Measurements from ENCODE around the gene C19orf85.

The C19orf85 gene

DNA sequence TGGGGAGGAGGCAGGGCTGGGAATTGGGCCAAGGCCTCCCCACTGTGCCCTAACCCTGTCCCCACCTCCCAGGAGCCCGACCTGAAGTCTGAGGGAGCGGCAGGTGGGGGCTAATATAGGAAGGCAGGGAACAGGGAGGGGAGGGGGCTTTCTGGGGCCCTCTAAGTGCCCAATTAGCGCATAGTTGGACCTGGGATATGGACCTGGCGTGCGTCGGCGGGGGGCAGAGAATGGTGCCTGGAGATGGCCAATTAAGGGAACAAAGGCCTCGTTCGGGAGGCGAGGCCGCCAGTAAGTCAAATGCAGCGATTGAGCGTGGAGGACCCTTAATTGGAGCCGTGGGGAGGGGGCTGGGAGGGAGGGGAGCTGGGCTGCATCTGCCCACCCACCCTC lies at the start of gene C19orf85:
Gene C19orf85 (minus strand): TSS at position 90 of the 393 bp plus-strand sequence. CDS start 197 bp downstream, outside the sequence.
- no peak within 1 kb of the TSS for H3K4me3 ChIP-seq (replicated peaks; ENCODE audit: low read depth, low read length)
- TF ChIP-seq CTCF (IDR thresholded peaks at IDR 0.05; ENCODE audit: low read depth, low read length, missing control alignments), result no peak
- DNase-seq (ENCODE audit: extremely low read depth, low read depth), result no peak

- no peak for TF ChIP-seq CTCF (IDR thresholded peaks at IDR 0.05; ENCODE audit: low read depth, low read length, missing control alignments)
- no peak overlapping the region for H3K4me3 ChIP-seq (replicated peaks; ENCODE audit: low read depth, low read length)
- no peak for DNase-seq (ENCODE audit: extremely low read depth, low read depth)
Observed at GRCh38 chr19:55508120-55508519, 43.6 kb upstream of the C19orf85 start.

GRCh38 chr19:55504981-55505380 lies 40.4 kb upstream of the C19orf85 start:
- no peak overlapping the region for H3K4me3 ChIP-seq (replicated peaks; ENCODE audit: low read depth, low read length)

DNA sequence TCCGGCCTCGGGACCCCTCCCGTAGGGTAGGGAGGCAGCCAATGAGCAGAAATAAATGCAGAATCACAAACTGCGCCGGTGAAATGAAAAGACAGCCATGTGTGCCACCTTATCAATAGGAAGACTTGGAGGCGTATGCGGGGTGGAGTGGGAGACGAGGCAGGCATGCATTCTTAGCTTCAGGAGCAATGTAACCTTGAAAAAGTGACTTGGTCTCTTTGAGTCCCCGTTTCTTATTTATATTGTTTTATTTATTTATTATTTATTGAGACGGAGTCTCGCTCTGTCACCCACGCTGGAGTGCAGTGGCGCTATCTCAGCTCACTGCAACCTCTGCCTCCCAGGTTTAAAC lies 39.7 kb upstream of the C19orf85 start:
- no peak for TF ChIP-seq CTCF (IDR thresholded peaks at IDR 0.05; ENCODE audit: low read depth, low read length, missing control alignments)
- no peak for DNase-seq (ENCODE audit: extremely low read depth, low read depth)
- H3K4me3 ChIP-seq (replicated peaks; ENCODE audit: low read depth, low read length), result no peak overlapping the region

More at GRCh38 chr19:55504981-55505380, 40.4 kb upstream of the C19orf85 start:
- DNase-seq (ENCODE audit: extremely low read depth, low read depth), result no peak
- no peak for TF ChIP-seq CTCF (IDR thresholded peaks at IDR 0.05; ENCODE audit: low read depth, low read length, missing control alignments)

DNA sequence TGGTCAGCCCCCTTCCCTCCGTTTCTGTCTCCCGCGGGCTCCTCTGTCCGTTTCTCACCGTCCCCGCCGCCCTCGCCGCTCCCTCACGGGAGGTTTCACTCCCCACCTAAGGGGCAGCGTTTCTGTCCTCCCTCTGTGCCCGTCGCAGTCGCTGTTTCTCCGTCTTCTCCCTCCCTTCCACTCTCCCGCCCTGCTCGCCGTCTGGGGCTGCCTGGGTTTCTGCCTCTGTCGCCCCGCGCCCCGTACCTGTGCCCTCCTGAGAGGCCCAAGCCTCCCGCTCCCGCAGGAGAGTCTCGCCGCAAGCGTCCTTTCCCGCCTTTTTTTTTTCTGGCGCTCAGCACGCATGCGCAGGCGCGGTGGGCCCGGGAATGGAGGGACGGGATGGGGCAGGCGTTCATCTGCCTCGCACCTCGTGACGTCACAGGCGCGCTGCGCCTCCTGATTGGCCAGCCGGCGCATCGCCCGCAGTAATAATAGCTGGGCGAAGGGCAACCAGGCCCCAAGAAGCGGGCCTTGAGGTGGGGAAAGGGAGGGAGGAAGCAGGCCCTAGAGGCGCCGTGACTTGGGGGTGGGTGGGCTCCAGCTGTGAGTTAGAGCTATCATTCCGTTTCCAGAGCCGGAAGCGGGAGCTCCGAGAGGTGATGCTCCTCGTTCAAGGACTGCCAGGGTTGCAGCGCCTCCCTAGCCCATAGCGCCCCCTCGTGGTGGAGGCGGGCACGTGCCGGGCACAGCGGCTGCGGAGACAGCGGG lies 39.1 kb upstream of the C19orf85 start:
- DNase-seq (ENCODE audit: extremely low read depth, low read depth), result no peak
- TF ChIP-seq CTCF (IDR thresholded peaks at IDR 0.05; ENCODE audit: low read depth, low read length, missing control alignments), result peak; percentile 90
- H3K4me3 ChIP-seq (replicated peaks; ENCODE audit: low read depth, low read length), result 0 out of 2 replicates have a peak overlapping the region, but pooled peaks have one; percentile 14

GRCh38 chr19:55503157-55503501 lies 38.6 kb upstream of the C19orf85 start:
- no peak for DNase-seq (ENCODE audit: extremely low read depth, low read depth)
- no peak for TF ChIP-seq CTCF (IDR thresholded peaks at IDR 0.05; ENCODE audit: low read depth, low read length, missing control alignments)
- no peak overlapping the region for H3K4me3 ChIP-seq (replicated peaks; ENCODE audit: low read depth, low read length)
